Smooth muscle cell of the brain vasculature (primary cell): ENCODE results near the gene RAP1A.

Experiments
- DNase-seq: peaks from one replicate; pipeline ENCODE4 v3.0.0-alpha.2; 2012; ENCODE audit warnings: low read depth, low spot score

RAP1A gene

DNA sequence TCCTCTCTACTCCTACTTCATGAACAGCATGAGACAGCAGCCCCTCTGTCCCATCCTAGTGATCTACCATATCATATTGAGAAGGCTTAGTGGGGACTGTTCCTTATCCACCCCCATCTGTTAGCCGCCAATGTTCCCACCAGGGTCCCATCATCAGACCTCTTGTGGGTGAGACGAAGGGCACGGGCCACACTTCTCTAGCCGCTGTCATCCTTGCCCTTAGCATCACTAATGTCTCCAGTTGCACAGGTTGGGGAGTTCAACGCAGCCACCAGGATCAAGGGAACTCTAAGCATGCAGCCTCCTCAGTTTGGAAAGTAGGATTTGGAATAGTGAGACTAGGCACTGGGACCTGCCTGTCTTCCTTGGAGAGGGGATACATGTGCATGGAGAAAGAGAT is 99.5 kb downstream of the RAP1A start:
- DNase-seq, result no peak

DNA sequence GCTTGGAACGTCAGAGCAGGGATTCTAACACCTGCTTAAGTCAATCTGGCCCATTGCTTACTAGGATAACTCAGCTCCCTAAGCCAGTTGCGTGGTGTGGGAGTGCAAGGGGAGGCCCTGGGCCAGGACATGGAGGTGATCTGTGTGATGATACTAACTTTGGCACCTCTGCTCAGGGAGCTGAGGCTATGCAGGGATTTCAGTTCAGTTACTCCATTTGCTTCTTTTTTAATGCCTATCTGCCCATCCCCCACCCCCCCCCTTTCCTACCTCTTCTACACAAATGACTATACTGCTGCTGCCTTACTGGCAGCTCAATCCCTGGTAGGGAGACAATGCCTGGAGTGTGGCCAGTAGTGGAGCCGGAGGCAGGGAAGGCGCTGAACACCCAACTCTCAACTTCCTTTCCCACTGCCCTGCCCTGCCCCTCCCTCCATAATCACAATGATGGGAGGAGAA is 100.1 kb downstream of the RAP1A start:
- DNase-seq, result no peak

- no peak for DNase-seq
Measured at GRCh38 chr1:111720274-111720976, 100.8 kb downstream of the RAP1A start.

GRCh38 chr1:111720977-111721786 is 101.6 kb downstream of the RAP1A start:
- no peak for DNase-seq

DNA sequence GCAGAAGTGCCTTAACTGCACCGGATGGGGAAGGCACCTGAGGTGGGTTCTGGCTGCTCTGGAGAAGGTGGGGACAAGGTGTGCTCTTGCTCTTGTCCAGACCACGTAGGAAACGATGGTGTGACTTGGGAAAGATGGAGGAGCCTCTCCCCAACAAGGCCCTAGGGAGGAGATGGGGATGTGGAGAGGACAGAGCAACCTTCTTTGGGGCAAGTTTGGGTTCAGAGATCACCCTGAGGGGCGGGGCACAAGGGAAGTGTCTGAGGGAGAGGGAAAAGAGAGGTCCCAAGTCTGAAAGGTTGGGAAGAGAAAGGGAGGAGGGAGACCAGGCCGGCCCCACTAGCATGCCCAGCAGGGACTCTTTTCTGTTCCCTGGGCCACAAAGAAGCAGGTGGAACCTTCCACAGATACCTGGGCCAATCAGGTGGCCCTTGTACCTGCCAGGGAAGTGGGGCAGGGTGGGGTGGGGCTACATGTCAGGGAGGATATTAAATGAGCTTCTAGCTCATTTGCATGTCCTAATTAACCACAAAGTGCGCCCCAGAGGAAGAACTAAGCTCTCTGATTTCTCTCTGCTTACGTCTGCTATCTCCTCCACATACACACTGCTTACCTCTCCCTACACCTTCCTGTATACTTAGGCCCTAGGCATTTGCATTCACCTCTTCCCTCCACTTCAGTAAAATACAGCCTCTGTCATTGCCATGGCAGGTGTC is 103.7 kb downstream of the RAP1A start:
- DNase-seq, result no peak

DNA sequence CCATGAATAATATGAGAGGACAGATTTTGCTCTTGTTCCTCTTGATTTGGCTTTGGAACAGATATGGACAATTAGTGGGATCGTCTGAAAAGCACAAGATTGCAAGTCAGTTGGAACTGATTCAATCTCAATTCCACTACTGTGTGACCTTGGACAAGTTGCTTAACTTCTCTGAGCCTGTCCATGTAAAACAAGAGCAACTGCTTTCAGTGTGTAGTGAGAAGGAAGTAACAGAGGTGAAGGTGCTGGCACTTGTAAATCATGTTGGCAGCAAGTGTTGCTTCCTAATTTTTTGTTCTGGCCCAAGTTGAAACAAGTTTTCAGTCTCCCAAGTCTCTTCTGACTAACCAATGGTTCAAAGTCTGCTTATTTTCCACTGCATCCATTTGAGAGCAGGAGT is 104.3 kb downstream of the RAP1A start:
- no peak for DNase-seq

- DNase-seq, result no peak
Measured at GRCh38 chr1:111725192-111725591, 105.6 kb downstream of the RAP1A start.

DNA sequence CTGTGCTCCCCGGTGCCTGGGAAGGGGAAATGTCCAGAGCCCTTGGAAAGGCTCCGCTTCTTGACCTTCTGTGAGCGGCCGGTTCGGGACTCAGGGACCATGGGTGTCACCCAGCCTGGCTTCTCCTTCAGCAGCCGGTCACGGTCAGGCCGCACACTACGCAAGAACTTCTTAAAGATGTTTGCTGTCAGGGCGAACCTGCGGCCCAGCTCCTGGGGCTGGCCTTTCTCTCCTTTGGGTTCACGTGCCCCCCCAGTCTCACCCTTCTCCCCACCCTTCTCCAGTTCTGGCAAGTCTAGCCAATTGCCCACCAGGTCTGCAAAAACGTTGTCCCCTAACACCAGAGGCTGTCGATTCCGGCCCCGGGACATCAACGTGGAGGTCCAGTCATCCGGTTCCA is 107.5 kb downstream of the RAP1A start:
- DNase-seq, result no peak

DNA sequence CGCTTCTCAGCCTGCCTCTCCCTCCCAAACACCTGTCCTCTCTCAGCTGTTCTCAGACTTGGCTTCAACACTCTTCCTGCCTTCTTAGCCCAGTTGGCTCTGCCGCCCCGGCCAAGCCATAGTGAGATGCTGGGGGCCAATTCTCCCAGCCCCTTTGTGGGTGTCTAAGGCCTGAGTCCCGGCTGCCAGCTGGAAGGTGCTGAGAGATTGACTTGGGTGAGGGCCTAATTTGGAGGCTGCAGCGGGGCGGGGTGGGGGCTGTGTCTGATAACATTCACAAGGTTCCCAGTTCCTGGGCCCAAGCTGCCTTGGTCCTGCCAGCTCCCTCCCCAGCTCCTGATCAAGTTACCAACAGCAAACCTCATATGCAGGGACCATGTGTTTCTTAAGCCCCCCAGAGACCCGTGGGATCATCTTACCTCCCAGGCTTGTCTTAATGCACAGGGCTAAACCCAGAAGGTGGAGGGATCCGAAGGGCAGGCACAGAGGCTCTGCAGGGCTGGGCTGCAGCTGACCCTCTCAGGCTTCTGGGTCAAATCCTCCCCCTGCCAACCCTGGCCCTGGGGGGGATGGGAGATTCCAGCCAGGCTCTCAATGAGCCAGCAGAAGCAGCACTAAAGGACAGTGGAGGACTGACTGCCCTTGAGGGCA is 109.8 kb downstream of the RAP1A start:
- no peak for DNase-seq

GRCh38 chr1:111729946-111730681 is 110.5 kb downstream of the RAP1A start:
- no peak for DNase-seq

DNA sequence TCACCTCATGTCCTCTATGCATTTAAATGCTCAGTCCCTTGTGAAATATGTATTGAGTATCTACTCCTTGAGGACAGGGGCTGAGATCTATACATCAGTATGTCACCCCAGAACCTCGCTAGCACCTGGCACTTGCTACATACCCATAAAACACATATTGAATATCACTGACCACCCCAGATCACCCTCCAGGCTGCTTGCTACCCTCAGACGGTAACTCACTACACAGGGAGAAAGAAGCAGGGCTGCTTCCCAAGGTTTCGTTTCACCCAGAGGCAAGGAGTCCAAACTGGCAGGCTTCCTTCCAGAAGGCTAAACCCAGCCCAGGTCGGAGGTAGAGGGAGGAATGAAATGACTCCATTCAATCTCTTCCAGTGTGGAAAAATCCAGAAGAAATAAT is 111.1 kb downstream of the RAP1A start:
- DNase-seq, result no peak

DNA sequence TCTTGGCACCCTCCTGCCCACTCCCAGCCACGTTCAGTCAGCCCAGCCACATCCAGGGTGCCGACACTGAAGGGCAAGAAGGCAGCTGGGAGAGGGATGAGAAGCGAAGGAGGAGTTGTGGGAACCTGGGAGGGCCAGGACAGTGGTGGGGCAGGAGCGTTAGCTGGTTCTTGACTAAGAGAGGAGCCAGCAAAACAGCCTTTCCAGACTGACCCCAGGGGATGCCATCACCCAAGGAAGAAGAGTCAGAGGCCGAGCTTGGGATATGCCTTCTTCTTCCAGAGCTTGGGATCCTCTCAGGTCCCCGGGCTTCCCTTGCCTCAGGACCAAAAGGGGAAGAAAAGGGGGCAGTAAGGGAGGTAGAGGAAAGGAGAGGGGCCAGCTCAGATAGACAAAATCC is 112.4 kb downstream of the RAP1A start:
- DNase-seq, result no peak

GRCh38 chr1:111732718-111733117 is 113.1 kb downstream of the RAP1A start:
- DNase-seq, result no peak

DNA sequence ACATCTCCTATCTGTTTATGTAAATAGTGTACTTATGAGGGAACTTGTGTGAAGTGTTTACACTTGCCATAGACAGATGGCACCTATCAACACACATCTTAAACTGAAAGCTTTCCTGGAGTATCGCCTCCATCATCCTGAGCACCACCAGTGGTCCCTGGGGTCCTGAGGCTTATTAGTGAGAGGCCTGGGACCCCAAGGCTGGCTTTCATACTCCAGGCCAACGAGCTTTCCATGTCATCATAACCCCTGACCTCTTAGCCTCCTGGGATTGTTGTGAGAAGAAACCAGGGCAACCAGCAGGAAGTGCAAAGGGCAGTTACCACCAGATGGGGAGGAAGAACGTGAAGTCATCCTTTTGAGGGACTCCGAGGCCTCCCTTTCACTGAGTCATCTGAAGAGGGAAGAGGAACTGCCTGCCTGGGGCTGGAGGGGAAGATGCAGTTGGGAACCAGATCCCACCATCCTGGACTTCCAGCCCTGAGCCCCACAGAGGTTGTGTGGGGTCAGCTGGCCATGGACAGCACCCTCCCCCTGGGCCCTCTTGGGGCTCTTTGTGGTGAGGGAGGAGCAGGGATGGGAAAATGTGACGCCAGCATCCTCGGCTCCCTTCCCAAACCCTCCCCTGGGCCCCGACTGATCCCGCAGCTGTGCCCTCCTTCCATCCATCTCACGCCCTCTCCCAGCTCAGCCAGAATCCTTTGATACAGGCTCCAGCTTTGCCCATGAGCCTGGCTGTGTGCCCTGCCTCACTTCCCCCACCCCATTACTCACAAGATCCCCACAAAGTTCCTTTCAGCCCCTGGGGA is 113.8 kb downstream of the RAP1A start:
- DNase-seq, result no peak

DNA sequence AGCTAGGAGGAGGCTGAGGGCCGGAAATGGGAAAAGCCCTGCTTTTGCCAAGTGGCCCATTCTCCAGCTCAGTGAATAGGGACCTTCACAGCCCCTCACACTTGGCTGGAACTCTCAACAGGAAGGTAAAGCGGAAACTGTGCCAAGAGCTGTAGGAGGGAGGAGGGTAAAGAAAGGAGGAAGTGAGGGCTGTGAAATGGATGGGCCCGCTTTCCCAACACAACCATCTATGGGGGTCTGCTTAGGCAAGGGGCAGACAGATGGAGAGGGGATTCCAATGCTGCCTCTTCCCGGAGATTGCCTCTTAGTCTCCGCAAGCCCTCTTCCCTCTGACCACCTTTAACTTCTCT is 114.4 kb downstream of the RAP1A start:
- no peak for DNase-seq

DNA sequence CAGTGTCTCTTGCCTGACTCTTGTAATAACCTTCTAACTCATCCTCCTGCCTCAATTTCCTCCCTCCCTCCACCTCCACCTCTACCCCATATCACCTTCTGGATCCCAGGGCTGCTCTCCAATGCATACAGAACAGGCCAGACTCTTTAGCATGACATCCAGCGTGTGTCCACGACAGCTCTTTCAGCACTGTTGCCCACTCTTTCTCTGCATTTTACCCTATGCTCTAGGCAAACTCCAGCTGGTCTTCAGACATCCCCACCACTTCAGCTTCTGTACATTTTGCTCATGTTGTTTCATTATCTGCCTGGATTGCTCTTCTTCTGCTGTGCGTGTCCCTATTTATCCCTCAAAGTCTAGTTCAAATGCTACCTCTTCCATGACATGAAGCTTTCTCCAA is 114.8 kb downstream of the RAP1A start:
- no peak for DNase-seq

DNA sequence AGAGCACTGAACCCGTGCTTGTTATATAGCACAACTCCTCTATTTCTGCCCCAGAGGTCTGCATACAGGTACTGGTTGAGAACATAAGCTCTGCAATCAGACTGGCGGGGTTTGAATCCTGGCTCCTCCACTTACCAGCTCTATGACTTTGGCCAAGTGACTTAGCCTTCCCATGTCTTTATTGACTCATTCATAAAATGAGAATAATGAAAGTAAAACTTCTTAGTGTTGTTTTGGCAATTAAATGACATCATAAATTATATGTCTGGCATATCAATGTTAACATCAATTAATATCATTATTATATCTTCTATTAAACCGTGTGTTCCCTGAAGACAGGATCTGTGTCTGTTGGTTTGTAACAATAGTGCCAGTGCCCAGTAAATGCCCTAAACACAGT is 115.3 kb downstream of the RAP1A start:
- DNase-seq, result no peak

DNA sequence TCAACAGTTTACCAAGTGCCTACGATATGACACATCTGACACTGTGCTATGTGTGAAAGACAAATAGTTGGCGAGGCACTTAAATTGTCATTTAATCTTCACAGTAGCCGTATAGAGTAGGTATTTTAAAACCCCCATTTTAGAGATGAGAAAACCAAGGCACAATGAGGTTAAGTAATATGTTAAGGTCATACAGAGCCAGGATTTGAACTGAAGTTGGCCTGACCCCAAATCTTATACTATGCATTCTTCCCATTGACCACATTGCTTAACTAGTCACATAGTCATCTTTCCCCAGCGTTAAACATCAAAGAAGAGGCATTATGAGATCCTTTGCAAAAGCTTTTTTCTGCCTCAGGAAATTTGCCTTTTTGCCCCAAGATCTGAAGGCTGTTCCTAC is 115.7 kb downstream of the RAP1A start:
- DNase-seq, result no peak

GRCh38 chr1:111735858-111736544 is 116.4 kb downstream of the RAP1A start:
- DNase-seq, result no peak
